Activated T-helper 1 cell treated with anti-CD3 and anti-CD28 coated beads, Interleukin-2, amount 50 U/mL, for 16 hours (primary cell): Measurements from ENCODE around the gene SIX1.

Experiments
- DNase-seq, 2 donors: peaks; one replicate each; pipeline ENCODE4 v3.0.0-alpha.2; 2020; ENCODE audit warnings: low read depth in 1 of 2, low spot score in 1 of 2

The SIX1 gene

DNA sequence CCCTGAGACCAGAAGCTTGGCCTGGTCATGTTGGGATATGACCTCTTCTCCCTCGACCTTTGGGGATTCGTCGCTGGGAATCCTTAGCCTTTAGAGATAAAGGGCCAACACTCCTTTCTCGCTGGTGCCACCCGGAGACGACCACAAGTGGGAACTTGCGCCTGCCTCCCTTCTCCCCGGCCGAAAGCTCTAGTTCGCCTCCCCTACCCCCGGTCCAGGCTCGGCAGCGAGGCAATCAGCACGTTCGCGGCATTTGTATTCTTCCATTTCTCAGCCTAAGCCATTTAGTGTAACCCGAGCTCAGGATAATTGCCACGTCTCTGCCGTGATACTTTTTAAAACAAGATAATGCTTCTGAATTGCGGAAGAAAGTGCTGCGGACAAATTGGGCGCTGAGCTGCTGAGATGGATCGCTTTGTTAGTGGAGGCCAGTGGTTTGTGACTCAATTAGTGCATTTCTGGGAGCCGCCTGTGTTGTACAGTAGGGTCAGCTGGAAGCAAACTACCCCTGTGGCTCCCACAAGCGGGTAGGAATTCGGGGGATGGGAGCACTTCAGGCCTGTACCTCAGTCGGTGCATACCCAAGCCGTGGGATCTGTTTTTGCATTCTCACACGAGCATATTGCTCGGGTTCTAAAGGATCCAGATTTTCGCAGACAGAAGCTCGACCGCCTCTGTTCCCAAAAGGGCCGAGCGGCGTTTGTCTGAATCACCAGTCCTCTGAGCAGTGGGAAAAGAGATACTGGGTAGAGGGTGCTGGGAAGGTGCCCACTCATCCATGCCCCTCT lies 6.8 kb upstream of the SIX1 start:
- no peak for DNase-seq

GRCh38 chr14:60655119-60655897 lies 6.0 kb upstream of the SIX1 start:
- no peak for DNase-seq

DNA sequence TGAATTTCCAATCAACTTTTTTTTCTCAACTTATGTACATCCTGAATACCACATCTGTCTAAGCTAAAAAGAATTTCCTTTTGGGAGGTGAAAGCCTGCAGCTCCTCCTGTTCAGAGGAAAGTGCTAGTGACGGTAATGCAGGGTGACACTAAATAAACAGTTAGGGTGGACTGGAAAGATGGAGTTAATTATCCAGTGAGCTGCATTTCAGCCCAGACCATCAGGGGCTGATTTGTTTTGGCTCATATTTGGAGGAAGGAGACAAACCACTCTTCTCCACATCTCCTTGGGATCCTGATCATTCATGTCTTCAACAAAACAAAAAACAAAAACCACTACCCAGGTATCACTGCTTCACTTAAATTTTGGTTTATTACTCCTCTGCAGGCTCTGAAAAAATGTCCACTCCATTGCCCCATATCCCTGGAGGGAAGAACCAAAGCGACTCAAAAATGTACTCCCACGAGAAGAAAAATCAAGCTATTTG lies 5.1 kb upstream of the SIX1 start:
- DNase-seq: no peak

DNA sequence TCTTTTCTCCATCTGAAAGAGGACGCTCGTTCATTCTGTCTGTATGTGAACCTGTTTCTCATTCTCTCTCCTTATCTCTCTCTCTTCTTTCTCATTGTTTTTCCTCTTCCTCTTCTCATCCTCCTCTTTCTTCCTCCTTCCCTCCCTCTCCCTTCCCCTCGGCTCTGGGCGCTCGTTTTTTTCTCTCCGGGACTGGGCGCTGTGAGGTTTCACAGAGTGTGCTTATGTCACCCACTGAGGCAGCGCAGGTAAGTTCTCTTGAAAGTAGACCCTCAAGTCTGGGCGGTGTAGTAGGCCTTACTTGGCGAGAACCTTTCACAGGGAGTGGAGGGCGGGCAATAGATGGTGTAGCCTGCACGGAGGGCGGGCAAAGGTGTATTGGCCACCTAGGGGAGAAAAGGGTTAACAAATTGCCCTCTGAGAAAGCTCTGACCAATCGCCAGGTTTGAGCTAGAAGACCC lies 4.5 kb upstream of the SIX1 start:
- DNase-seq: no peak

DNA sequence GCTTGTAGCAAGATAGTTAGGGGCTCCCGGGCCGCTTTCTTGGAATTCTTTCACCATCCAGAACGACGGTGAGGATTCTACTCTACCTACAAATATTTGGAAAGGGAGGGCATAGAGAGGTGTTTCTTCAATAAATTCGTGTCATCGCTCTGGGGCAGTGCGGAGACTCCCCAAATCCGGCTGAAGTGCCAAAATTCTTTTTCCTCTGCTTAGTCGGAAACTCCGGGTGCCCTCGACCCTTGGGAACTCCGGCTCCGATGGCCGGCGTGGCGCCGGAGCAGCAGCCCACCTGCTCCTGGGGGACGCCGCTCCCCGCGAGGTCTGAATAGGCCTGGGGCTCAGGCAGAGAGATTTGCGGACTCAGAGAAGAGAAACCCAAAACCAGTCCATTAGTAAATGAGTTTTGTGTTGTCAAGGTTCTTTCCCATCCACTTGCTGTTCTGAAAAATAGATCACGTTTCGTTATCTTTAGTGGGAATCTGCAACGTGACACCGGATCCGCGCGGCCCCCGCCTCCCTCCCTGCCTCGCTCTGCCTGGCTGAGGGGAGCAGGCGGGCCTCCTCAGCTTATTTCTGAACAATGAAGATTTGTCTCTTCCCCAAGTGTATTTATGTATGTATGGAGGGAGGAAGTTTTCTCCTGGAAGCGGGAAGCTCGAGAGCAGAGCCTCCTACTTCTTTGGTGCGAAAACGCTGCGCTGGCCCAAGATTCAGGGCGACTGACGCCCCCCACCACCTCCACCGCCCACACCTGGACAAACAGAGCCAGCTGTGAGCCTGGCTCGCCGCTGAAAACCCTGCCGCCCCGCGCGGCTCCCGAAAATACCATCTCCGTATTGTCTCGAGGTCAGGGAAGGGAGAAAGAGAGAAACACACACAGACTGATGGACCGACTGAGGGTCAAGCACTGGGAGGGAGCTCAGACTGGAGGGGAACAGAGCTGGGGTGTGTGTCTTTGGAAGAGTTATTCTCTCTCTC lies 3.7 kb upstream of the SIX1 start:
- no peak for DNase-seq

- no peak for DNase-seq
Measured at GRCh38 chr14:60651796-60652673, 2.8 kb upstream of the SIX1 start.

DNA sequence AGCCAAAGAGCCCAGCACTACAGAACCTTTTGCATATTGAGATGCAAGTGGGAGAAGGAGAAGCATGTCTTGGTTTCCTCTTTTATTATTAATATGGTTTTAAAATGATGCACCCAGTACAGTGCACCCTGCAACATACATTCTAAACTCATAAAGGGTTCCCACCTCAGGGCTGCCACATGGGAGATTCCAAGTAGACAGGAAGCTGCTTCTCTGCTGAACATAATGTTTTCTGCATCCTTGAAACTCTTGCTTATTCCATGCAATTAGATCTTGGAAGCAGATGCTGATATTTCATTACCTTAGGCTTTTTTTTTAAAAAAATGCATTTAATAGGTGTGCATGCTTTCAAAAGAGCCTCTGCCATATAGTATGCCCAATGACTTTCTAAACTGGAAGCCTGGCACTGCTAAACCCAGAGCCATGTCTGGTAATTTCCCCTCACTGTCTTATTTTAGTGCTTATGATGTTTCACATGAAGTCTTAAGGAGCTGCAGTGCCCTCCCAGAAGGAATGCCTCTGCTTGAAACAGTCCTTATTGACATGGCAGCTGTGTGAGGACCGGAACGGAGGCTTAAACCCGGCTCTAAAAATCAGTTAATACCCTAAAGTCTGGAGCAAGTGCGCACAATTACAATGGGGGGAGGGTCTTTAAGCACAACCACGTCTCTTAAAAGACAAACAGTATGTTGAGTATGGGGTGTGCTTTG lies 2.0 kb upstream of the SIX1 start:
- DNase-seq: no peak

DNA sequence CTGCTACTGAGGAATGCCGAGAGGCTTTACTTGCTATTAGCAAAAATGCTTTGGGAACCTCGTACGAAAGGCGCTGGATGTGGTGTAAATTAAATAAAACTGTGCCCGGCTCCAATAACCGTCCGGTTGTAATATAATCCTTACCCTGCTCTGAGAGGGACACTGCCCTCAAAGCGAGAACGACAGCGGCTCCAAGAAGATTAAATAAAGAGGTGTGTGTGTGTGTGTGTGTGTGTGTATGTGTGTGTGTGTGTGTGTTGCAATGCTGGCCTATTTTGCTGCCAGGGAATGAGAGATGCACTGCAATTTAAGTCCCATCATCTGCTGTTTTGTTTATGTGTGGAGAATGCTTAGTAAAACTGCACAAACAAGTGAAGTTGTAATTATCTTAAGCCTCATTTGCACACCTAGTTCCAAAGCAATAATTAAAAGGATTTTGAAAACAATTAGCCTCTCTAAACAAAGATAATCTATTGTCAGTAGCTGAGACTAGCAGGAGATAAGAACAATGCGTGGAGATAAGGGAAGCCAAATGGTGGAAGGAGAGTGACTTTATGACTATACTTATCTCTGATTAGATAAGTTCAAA lies 1.2 kb upstream of the SIX1 start:
- no peak for DNase-seq

GRCh38 chr14:60649875-60650372 lies 647 bp upstream of the SIX1 start:
- no peak for DNase-seq

DNA sequence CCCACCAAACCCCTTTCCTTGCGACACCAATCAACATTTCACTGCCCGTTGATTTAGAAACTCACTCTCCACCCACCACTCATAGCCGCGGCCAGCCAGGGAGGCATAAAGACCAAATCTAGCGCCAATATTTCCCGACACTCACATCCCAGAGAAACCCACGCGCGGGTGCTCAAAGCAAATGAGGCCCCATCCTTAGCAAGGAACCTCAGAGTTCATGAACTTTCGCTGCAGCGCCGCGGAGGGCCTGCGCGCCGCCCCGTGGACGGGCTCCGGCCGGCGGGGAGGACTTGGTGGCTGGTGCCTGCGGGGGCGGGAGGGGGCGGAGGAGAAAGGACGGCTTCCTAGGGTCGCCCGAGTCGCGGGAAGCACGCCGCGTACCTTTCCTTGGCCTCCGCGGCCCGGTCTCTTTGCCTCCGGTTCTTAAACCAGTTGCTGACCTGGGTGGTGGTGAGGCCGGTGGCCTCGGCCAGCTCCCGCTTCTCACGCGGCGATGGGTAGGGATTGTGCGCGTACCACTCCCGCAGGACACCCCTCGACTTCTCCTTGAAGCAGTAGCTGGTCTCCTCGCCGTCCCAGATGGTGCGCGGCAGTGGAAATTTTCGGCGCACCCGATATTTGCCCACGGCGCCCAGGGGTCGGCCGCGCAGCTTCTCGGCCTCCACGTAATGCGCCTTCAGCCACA lies 886 bp downstream of the SIX1 start:
- DNase-seq: no peak

- no peak for DNase-seq
Measured at GRCh38 chr14:60647837-60648248, 1.4 kb downstream of the SIX1 start.

DNA sequence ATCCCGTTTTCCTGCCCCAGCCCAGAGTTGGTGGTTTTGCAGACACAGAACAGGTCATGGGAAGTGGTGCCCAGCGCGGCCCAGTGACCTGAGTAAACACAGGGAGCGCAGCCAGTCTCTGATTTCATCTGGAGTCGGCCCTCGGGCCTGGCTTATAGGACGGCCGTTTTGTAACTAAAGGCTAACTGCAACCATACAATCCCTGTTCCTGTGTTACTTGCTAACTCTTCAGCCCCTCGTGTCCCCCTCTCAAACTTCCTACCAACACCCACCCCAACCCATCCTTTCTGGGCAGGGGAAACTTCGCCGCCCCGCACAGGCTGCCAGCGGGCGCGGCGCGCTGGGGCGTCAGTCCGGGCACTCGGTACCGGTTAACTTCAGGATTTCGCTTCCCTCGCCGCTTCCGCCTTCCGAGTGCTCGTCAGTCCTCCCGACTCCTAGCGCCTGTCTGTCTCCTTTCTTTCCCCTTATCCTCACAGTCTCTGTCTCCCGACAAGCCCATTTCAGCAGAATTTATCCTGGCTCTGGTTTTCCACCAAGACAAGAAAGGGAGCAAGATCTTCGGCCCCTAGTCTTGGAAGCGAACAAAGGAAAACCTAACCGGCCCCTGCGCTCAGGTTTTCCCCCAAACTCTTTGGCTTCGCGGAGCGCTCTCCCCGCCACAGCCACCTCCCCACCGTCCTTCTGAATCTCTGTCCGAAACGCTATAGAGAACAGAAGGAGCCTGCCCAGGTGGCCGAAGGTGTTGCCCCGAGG lies 2.0 kb downstream of the SIX1 start:
- DNase-seq: no peak

DNA sequence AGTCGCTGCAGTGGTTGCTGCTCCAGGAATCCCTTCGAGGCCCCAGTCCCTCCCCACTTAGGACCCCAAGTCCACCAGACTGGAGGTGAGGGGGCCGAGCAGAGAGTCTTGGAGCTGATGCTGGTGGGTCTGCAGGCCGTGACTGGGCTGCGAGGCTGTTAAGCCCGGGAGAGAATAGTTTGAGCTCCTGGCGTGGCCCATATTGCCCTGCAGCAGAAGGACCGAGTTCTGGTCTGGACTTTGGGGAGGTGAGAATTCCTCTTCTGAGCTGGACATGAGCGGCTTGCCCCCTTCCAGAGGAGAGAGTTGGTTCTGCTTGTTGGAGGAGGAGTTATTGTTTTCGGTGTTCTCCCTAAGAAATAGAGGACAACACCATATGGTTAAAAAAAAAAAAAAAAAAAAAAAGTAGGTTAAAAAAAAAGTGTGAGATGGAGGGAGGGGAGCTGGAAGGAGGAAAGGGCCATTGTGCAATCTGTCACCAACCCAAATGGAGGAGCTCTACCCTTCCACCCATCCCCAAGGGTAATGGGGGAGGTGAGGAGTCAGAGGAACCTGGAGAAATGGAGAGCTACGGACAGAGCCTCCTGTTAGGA lies 3.0 kb downstream of the SIX1 start:
- DNase-seq: no peak

DNA sequence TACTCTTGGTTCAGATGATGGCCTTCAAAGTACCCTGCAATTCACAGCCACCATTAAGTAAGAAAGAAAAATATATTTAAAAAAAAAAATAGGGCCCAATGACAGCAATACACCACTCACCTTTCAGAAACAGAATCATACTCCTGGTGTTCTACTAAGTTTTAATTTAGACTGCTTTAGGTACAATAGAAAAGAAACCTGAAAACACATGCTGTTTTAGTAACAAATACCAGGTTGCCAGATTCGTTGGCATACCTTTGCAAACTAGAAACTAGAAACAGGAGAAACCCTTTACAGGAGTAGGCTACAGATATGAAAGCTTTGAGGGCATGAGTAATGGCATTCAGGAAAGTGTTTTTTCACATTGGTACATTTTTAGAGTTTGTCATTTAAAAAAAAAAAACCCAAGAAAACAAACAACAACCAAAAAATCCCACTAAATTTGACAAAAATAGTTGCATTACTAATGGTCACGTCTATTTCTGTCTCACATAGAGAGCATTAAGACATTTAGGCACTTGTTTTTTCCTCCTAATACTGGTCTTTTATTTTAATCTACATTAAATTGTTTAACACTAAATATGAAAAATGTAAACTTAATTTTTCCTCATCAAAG lies 4.0 kb downstream of the SIX1 start:
- no peak for DNase-seq

DNA sequence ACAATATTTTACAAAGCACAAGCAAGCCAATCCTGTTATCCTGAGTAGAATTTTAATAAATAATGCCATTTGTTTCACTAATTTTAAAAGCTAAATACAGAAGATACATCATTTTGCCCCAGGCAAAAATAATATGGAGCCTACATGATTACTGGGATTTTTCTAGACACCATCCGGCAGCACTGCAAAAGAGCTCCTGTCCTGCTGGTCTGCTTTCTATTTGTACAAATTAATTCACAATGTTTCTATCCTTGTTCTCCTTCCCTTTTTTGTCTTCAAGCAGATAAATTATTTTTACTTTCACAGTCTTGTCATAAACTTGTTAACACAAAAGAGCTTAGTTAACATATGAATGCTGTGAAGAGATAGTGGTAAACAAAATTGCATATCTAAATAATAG lies 4.6 kb downstream of the SIX1 start:
- no peak for DNase-seq

DNA sequence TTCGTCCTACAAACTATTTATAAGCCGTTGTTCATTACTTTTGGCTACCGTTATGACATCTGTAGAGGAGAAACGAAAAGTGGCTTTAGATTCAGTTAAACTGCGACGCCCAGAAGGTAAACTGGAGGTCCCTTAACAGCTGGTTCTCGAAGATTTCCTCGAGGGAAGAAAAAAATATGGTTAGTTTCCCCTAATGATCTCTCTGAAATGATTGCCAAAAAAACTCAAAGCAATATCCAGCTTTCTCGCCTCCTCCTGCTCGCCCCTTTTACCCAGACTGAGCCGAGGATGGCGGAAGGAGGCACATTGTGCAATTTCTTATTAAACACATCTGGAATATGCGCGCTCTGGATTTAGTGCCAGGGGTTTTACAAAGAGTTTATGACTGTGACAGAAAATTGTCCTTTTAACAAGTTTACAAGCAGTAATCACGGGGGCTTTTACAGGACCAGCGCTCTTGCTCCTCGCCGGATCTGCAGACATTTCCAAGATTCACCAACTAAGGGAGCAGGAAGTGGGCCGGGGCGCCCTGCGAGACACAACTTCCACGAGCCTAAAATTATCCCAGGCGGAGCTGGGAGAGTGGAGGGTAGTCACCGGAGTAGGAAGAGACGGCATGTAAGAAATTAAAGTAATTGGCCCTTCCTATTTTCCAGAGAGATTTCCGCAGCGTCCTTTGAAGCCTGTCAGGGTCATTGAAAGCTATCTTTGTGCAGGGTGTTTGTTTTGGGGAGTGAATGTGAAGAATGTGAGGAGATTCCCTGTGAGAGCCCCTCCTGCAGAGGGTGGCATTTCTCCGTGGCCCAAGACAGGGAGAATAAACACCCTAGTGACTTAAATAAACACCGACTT lies 5.6 kb downstream of the SIX1 start:
- DNase-seq: no peak
